Measurements from ENCODE around the gene TSEN54.

- TF ChIP-seq CTCF (IDR thresholded peaks at IDR 0.05; ENCODE audit: low read length) (no peak), EZH2 (optimal IDR thresholded peaks at IDR 0.05; ENCODE audit: low read depth, low read length) (no peak), EZH2phosphoT487 (IDR thresholded peaks at IDR 0.05; ENCODE audit: low read length) (no peak)
These were observed 29.4 kb upstream of the TSEN54 start for GRCh38 chr17:75486951-75487350.

Measured in MM.1S (cell line).